Endothelial cell of umbilical vein (primary cell): ENCODE measurements around the gene MAN2C1. TPM values are rescaled to one million over a fixed set of nuclear protein-coding genes. Genes with fewer than 3 reads are reported as not detected.

ENCODE experiments used
- BruUV-seq: library from RNA; stranded (reverse); fragments of 400-500 nt; replicated peaks from 2 replicates; lab custom pipeline; 2021; lab: Mats Ljungman, UMichigan
- CTCF ChIA-PET: fragments of 300-600, 350-600 bp; sonication (Branson Sonifier 250); formaldehyde crosslinking; loops from one replicate; lab custom pipeline; 2021; ENCODE audit warnings: antibody characterized with exemption, inconsistent platforms; lab: Charles Lee
- POLR2A ChIA-PET: fragments of 300-600, 350-600 bp; sonication (Branson Sonifier 250); formaldehyde crosslinking; loops from one replicate; lab custom pipeline; 2021; ENCODE audit warnings: antibody characterized with exemption, inconsistent platforms; lab: Charles Lee
- DNase-seq: peaks from one replicate; pipeline ENCODE4 v3.0.0-alpha.2; 2011; ENCODE audit warnings: low read depth, low spot score
- FAIRE-seq: peaks from 2 replicates; lab custom pipeline; 2011; peaks lifted over from hg19 to GRCh38; lab: Jason Lieb, UNC
- H2AFZ ChIP-seq: 2 replicates; pipeline ENCODE4 v1.6.0; 2012; ENCODE audit warnings: low read depth, low read length, control low read depth, inconsistent platforms
- H3K27ac ChIP-seq: 2 replicates; pipeline ENCODE4 v1.5.1; 2011; ENCODE audit warnings: low read depth, mild to moderate bottlenecking, control low read depth, low read length, moderate library complexity; ENCODE audit not compliant: insufficient read depth
- H3K27me3 ChIP-seq, 2 experiments: 2 replicates each; pipeline versions ENCODE4 v1.6.0 to v1.6.1; 2011; ENCODE audit warnings: low read length in 2 of 2, mixed read lengths in 1 of 2; ENCODE audit not compliant: control insufficient read depth in 2 of 2, insufficient read depth in 2 of 2
- H3K36me3 ChIP-seq, 2 experiments: 2 replicates in 1 of 2; 3 replicates in 1 of 2; pipeline ENCODE4 v1.5.1; 2011; ENCODE audit warnings: low read length in 2 of 2, mild to moderate bottlenecking in 1 of 2, moderate library complexity in 1 of 2; ENCODE audit not compliant: control insufficient read depth in 2 of 2, insufficient read depth in 2 of 2; ENCODE audit errors: extremely low read depth in 1 of 2
- H3K4me1 ChIP-seq: 3 replicates; pipeline ENCODE4 v1.5.1; 2011; ENCODE audit warnings: mild to moderate bottlenecking, low read length; ENCODE audit not compliant: control insufficient read depth, insufficient read depth; ENCODE audit errors: extremely low read depth
- H3K4me2 ChIP-seq: 2 replicates; pipeline ENCODE4 v1.6.1; 2011; ENCODE audit warnings: low read length, control low read depth, mixed read lengths; ENCODE audit not compliant: insufficient read depth
- H3K4me3 ChIP-seq, 3 experiments: fragments of 200-600 bp in 1 of 3; sonication (generic), shearing (Covaris generic) in 1 of 3; replicated peaks in 1 of 3; 2 replicates each; pipeline ENCODE4 v1.5.1; 2011 to 2016; ENCODE audit warnings: control low read depth in 3 of 3, low read length in 3 of 3, mild to moderate bottlenecking in 2 of 3, inconsistent platforms in 1 of 3, low read depth in 1 of 3, moderate library complexity in 1 of 3; ENCODE audit not compliant: insufficient read depth in 1 of 3
- H3K79me2 ChIP-seq: 2 replicates; pipeline ENCODE4 v1.6.0; 2012; ENCODE audit warnings: low read length, inconsistent platforms; ENCODE audit not compliant: control insufficient read depth, insufficient read depth
- H3K9ac ChIP-seq: replicated peaks from 2 replicates; pipeline ENCODE3; 2011; ENCODE audit warnings: low read length, control low read depth; ENCODE audit not compliant: insufficient read depth; ENCODE audit errors: extremely low read depth
- H3K9me1 ChIP-seq: replicated peaks from 3 replicates; pipeline ENCODE4 v1.6.0; 2011; ENCODE audit warnings: mild to moderate bottlenecking, low read length; ENCODE audit not compliant: control insufficient read depth, insufficient read depth; ENCODE audit errors: extremely low read depth
- H3K9me3 ChIP-seq: replicated peaks from 2 replicates; pipeline ENCODE4 v1.5.1; 2012; ENCODE audit warnings: low read length, inconsistent platforms; ENCODE audit not compliant: control insufficient read depth, insufficient read depth
- H4K20me1 ChIP-seq: replicated peaks from 2 replicates; pipeline ENCODE3; 2011; ENCODE audit warnings: mild to moderate bottlenecking, low read length; ENCODE audit not compliant: control insufficient read depth, insufficient read depth; ENCODE audit errors: extremely low read depth
- EZH2 ChIP-seq: IDR thresholded peaks from 2 replicates; pipeline ENCODE4 v1.6.1; 2012; ENCODE audit warnings: borderline replicate concordance, low read depth, mild to moderate bottlenecking, moderate library complexity, low read length, inconsistent platforms; ENCODE audit not compliant: severe bottlenecking
- FOS ChIP-seq: IDR thresholded peaks from 2 replicates; pipeline ENCODE4 v1.6.1; 2011; ENCODE audit warnings: mild to moderate bottlenecking, low read length, moderate library complexity, borderline replicate concordance; ENCODE audit not compliant: insufficient read depth
- GATA2 ChIP-seq: IDR thresholded peaks from 2 replicates; pipeline ENCODE4 v1.7.0; 2011; ENCODE audit warnings: low read depth, mild to moderate bottlenecking, moderate library complexity, mixed read lengths, low read length; ENCODE audit not compliant: insufficient read length, insufficient read depth
- JUN ChIP-seq: IDR thresholded peaks from 2 replicates; pipeline ENCODE4 v1.6.1; 2011; ENCODE audit warnings: borderline replicate concordance, low read depth; ENCODE audit not compliant: insufficient read length, insufficient read depth
- MYC ChIP-seq: IDR thresholded peaks from one replicate; pipeline ENCODE4 v1.6.1; 2011; ENCODE audit warnings: mild to moderate bottlenecking, low read depth, low read length
- POLR2A ChIP-seq: IDR thresholded peaks from 2 replicates; pipeline ENCODE4 v1.6.1; 2012; ENCODE audit warnings: low read depth, mild to moderate bottlenecking, control low read depth, low read length
- POLR2AphosphoS5 ChIP-seq: IDR thresholded peaks from 2 replicates; pipeline ENCODE4 v1.6.1; 2012; ENCODE audit warnings: low read depth, mild to moderate bottlenecking, control low read depth, low read length, moderate library complexity; ENCODE audit not compliant: insufficient read depth
- dilution Hi-C: fragments of 300-500 bp; cut with MboI; formaldehyde crosslinking; loops from one replicate; pipeline ENCODE4 v1.15.0; 2019; ENCODE audit warnings: low sequenced_read_pairs; ENCODE audit not compliant: extremely low pct_ligation_motif_present
- intact Hi-C: fragments of 100-400 bp; cut with micrococcal nuclease; formaldehyde crosslinking; loops from one replicate; pipeline ENCODE4 v1.10.0; 2022
- polyA plus RNA-seq, 4 experiments: library from polyadenylated mRNA; depleted of rRNA in 3 of 4; stranded (reverse) in 3 of 4; unstranded in 1 of 4; fragments of >200 nt; gene quantifications; 2 replicates each; pipeline versions ENCODE4 v1.2.1 to v1.2.3, GENCODE V29; 2011 to 2012; ENCODE audit warnings: missing spikeins in 1 of 4
- total RNA-seq: library from RNA; stranded (reverse); gene quantifications from 2 replicates; pipeline ENCODE4 v1.2.3, GENCODE V29; 2021
- TF ChIP-seq, protein P1 (sequence below), 2 donors: IDR thresholded peaks; 1 replicate in 1 of 2; 2 replicates in 1 of 2; pipeline ENCODE4 v1.5.1; 2011; ENCODE audit warnings: low read length in 2 of 2, mild to moderate bottlenecking in 2 of 2, moderate library complexity in 2 of 2, control low read depth in 1 of 2, inconsistent platforms in 1 of 2, low read depth in 1 of 2; ENCODE audit not compliant: insufficient read depth in 1 of 2; ENCODE audit errors: extremely low read depth in 1 of 2
- TF ChIP-seq, protein P2 (sequence below): IDR thresholded peaks from 2 replicates; pipeline ENCODE4 v1.6.1; 2011; ENCODE audit not compliant: insufficient read depth, insufficient read length

MAN2C1 gene
- total and polyA plus RNA-seq, 2 donors (not counting 3 experiments of a cell fraction or from before 2014, with no cell fraction given) = 198 to 248 TPM

DNA sequence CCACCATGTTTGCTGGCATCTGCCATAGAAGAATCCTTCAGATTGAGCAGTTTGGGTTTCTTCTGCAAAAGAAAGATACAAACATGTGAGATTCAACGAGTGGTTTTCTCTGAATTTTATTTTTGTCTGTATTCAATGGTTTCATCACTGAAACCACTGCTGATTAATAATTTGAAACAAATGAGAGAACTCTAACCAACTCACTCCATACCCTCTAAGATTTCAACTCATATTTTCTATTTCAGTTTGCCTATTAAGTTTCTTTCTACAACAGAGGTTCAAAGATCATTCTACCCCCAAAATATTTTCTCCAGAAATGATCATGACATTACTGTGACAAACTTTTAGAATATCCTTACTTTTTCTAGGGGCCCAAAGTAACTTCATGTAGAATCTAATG is 38.7 kb upstream of the MAN2C1 start:
- no peaks in the 10 kb centered on the region for H3K79me2 ChIP-seq
- no peak overlapping the region for H3K27ac ChIP-seq
- no peaks in the 10 kb centered on the region for H4K20me1 ChIP-seq
- no peak overlapping the region for H3K4me2 ChIP-seq
- H3K4me3 ChIP-seq = no peak overlapping the region
- DNase-seq (no peak), FAIRE-seq (no peak)
- no TSS peak for BruUV-seq
- no peaks in the 10 kb centered on the region for H3K27me3 ChIP-seq
- H3K36me3 ChIP-seq = peaks cover 14 to 24% of the 10 kb centered on the region in 2 experiments
- CTCF ChIA-PET = no interaction called here
- H3K9ac ChIP-seq = no peak overlapping the region
- H3K4me1 ChIP-seq = no peaks in the 10 kb centered on the region
- no peaks in the 10 kb centered on the region for H3K9me3 ChIP-seq
- H2AFZ ChIP-seq = no peak overlapping the region
- POLR2A ChIA-PET = interaction anchor here (0.7 kb wide), 1 partner anchor 233 kb away, joined by 4 read pairs; the partner anchor contains the start of gene IMP3
- dilution Hi-C loops = no loop called here
- no peaks in the 10 kb centered on the region for H3K9me1 ChIP-seq
- intact Hi-C loops = no loop called here
- TF ChIP-seq JUN = no peak

DNA sequence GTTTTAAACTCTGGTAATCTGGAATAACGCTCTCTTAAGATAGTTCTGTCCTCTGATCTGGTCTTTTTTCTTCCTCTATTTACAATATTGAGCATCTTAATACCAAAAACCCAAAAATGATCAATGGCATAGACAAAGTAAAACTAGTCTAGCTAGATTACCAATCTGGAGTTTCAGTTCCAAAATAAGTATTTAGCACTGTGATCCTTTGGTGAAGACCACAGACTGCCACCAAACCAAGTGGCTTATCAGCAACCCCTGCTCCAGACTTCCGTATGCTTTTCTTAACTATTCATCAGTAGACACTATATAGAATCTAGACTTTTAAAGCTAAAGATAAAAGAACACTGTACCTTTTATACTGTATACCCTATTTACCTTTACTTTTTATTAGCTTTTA is 35.5 kb upstream of the MAN2C1 start:
- Histone ChIP-seq H3K79me2 (no peaks in the 10 kb centered on the region), H3K9me3 (no peaks in the 10 kb centered on the region), H3K27ac (no peak overlapping the region), H3K4me1 (no peaks in the 10 kb centered on the region), H2AFZ (no peak overlapping the region), H3K9me1 (no peaks in the 10 kb centered on the region), H4K20me1 (no peaks in the 10 kb centered on the region), H3K36me3 (peaks cover 9 to 16% of the 10 kb centered on the region in 2 experiments), H3K4me3 (no peak overlapping the region), H3K27me3 (no peaks in the 10 kb centered on the region), H3K9ac (no peak overlapping the region), H3K4me2 (no peak overlapping the region)
- FAIRE-seq (no peak), DNase-seq (no peak)
- intact Hi-C loops = no loop called here
- POLR2A ChIA-PET = no interaction called here
- CTCF ChIA-PET = interaction anchor here (1.1 kb wide), 1 partner anchor 10 kb away, joined by 3 read pairs; no protein-coding TSS in a partner anchor
- dilution Hi-C loops = no loop called here
- no TSS peak for BruUV-seq
- no peak for TF ChIP-seq MYC
- no peak for TF ChIP-seq EZH2
- no peak for TF ChIP-seq POLR2AphosphoS5
- TF ChIP-seq, protein P1, sequence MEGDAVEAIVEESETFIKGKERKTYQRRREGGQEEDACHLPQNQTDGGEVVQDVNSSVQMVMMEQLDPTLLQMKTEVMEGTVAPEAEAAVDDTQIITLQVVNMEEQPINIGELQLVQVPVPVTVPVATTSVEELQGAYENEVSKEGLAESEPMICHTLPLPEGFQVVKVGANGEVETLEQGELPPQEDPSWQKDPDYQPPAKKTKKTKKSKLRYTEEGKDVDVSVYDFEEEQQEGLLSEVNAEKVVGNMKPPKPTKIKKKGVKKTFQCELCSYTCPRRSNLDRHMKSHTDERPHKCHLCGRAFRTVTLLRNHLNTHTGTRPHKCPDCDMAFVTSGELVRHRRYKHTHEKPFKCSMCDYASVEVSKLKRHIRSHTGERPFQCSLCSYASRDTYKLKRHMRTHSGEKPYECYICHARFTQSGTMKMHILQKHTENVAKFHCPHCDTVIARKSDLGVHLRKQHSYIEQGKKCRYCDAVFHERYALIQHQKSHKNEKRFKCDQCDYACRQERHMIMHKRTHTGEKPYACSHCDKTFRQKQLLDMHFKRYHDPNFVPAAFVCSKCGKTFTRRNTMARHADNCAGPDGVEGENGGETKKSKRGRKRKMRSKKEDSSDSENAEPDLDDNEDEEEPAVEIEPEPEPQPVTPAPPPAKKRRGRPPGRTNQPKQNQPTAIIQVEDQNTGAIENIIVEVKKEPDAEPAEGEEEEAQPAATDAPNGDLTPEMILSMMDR (IDR thresholded peaks at IDR 0.05; ENCODE audit: extremely low read depth in 1 of 2, insufficient read depth in 1 of 2, low read depth in 1 of 2, low read length in 2 of 2) = no peak
- TF ChIP-seq GATA2 = no peak
- no peak for TF ChIP-seq JUN
- TF ChIP-seq POLR2A = no peak
- TF ChIP-seq, protein P2, sequence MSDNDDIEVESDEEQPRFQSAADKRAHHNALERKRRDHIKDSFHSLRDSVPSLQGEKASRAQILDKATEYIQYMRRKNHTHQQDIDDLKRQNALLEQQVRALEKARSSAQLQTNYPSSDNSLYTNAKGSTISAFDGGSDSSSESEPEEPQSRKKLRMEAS = no peak
- no peak for TF ChIP-seq FOS
